NCI-H2171 (cell line): ENCODE data around the gene TRRAP.

Source experiments
- DNase-seq: peaks from one replicate; lab custom pipeline; 2025; lab: John Stamatoyannopoulos, UW

The TRRAP gene

DNA sequence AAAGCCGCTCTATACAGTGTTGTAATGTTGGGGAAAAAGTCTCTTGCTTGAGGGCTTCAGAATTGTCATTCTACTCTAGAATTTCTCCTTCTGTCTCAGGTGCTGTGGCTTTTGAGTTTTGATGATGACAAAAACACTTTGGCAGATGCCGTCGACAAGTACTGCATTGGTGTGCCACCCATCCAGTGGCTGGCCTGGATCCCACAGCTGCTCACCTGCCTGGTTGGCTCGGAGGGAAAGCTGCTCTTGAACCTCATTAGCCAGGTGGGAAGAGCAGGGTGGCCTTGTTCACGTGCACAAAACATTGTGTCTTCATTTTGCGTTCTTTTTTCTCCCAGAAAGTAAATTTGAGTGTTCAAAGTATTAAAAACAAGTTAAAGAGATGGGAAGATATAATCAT, 112.0 kb downstream of the TRRAP start:
- no peak for DNase-seq

GRCh38 chr7:98991141-98991540, 112.8 kb downstream of the TRRAP start:
- DNase-seq: no peak

DNA sequence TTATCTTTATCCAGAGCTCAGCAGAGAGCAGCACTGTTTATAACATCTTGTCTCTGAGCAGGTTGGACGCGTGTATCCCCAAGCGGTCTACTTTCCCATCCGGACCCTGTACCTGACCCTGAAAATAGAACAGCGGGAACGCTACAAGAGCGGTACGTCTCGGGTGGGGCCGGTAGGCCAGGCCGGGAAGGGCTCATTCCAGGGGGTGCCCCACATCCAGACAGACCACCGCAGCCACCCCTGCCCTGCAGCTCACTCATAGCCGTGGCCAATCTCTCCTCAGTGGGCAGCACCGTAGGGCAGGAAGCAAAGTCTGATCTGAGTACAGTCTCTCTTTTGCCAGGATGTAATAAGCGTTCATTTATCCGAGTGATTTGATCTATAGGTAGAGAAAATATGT, 113.7 kb downstream of the TRRAP start:
- DNase-seq: no peak

GRCh38 chr7:98993024-98993897, 114.9 kb downstream of the TRRAP start:
- DNase-seq: no peak

GRCh38 chr7:98994046-98994944, 116.0 kb downstream of the TRRAP start:
- no peak for DNase-seq

DNA sequence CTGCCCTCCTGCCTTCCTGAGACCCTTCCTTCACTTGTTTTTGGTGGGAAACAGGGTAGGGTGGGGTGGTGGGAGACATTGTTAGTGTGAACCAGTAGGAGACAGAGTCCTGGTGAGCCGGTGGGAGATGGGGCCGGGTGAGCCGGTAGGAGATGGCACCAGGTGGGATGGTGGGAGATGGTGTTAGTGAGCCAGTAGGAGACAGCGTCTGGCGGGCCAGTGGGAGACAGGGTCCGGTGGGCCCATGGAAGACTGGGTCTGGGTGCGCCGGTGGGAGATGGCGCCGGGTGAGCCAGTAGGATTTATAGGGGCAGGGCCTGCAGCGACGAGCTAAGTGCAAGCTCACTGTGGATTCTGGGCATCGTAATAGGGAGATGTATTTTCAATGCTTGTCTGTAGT, 116.8 kb downstream of the TRRAP start:
- DNase-seq: no peak

DNA sequence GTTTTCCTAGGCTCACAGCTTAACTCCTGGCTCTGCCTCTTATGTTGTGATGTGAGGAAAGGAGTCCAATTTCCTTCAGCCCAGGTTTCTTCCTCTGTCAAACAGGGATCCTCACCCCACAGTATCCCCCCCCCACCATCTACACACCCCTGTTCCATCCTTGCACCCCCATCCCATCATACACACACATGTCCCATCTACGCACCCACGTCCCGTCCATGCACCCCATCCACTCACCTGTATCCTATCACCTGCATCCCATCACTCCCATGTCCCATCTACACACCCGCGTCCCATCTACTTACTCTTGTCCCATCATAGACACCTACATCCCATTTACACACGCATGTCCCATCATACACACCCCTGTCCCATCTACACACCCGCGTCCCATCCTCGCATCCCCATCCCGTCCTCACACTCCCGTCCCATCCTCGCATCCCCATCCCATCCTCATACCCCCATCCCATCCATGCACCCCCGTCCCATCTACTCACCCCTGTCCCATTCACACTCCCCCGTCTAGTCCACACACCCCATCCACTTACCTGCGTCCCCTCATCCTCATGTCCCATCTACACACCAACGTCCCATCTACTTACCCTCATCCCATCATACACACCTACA, 117.3 kb downstream of the TRRAP start:
- no peak for DNase-seq

DNA sequence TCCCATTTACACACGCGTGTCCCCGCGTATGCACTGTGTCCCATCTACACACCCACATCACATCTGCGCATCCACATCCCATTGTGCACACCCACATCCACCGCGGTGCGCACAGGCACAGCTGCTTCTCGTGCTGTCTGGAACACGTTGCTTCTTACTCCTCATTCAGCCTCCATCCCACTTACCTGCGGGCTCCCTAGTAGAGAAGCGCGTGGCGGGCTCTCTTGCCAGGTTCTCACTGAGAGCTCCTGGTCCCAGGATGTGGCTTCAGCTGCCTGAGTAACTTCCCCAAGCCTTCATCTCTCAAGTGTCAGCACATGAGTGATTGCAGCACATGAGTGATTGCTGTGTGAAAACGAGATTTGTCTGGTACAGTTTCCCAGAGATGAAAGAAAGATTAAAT, 117.8 kb downstream of the TRRAP start:
- DNase-seq: no peak

DNA sequence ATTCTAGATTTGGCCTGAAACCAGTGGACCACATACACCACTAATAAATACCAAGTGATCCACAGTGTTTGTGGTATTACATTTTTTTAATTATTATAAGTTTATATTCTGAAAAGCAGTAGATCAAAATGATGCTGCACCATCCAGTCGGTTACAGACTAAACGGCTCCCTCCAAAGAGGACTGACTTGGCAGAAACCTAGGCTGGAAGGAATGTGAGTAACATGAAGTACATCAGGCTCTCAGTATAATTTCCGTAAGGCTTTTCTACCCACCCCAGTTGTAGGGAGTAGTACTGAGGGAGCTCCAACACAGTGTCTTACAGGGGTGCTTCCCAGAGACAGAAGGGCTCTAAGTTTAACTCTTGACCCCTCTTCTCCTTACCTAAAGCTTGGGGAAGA, 119.5 kb downstream of the TRRAP start:
- DNase-seq: no peak

- no peak for DNase-seq
These were observed 120.7 kb downstream of the TRRAP start for GRCh38 chr7:98998821-98999725.

- DNase-seq: no peak
These were observed 122.0 kb downstream of the TRRAP start for GRCh38 chr7:99000196-99000903.

DNA sequence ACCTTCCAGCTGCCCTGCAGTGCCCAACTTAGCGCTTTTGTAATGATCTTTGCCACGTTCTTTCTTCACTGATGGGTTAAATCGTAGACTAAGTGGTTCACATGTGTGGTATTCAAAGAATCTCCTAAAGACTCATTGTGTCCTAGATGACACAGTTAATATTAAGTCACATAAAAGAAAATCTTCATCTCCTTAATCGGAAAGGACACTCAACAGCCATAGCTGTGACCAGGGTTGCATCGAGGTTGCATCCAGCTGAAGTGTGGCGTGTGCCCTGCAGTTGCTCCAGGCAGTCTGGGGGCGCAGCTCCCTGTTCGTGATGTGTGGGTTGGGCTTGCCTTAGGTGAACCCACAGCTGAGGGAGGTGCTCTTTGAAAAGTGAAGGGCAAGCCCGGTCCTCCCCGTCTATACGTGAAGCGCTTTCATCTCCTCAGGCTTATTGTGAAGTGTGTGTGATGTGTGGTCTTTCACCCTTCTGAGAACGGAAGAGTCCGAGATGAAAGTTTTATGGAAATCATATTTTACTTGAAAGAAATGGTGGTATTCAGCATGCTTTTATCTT, 122.7 kb downstream of the TRRAP start:
- no peak for DNase-seq

GRCh38 chr7:99001482-99002147, 123.3 kb downstream of the TRRAP start:
- no peak for DNase-seq

DNA sequence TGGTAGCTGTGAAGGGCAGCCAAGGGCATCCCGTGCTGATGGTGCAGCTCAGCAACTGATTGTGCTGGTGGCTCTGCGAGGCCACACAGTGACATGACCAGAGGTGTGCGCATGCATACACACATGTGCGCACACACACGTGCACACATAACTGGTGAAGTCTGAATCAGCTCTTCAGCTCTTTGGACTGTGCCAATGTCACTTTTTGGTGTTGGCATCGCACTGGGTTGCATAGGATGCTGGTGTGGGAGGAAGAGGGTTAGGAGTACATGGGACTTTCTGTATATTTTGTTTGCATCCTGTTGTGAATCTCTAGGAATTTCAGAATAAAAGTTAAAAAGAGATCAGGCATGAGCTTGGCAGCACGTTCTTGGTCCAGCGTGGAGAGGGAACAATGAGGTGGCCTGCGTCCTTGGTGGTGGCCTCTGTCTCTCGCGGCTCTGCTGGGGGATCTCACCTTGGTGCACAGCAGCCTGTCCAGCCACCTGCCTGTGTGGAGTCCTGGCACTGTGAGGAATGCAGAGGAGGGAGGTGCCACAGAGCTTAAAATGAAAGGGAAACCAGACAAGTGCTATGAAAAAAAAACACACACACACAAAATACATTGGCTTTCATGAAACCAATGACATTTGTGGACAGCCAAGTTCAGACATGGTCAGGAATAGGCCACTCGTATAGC, 124.0 kb downstream of the TRRAP start:
- no peak for DNase-seq

GRCh38 chr7:99002827-99003212, 124.5 kb downstream of the TRRAP start:
- DNase-seq: no peak

DNA sequence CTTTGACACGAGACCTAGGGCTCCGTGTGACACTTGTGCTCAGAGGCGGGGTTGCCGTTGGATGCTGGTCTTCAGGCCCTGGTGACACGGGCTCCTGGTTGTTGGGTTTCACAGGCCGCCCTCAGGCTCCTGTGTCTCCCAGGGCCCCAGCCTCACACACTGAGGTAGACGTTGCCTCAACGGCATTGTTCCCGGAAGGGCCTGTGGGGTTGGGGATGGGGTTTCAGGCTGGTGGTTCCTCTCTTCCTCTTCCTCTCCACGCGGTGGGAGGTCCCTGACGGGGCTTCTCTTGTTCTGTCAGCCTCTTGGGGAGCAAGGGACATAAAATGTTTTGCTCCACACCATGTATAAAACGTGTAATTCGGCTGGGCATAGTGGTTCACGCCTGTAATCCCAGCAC, 125.1 kb downstream of the TRRAP start:
- DNase-seq: no peak

DNA sequence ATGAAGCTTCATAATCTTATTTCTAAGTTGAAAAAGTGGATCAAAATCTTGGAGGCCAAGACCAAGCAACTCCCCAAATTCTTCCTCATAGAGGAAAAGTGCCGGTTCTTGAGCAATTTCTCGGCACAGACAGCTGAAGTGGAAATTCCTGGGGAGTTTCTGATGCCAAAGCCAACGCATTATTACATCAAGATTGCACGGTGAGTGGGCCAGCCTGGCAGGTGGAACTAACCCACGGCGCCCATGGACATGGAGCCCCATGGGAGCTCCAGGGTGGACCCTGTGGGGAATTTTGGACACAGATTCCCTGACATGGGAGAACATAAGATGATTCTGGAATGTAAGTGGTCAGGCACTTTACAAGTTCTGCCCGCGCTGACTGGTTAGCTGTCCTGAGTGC, 125.9 kb downstream of the TRRAP start:
- no peak for DNase-seq

DNA sequence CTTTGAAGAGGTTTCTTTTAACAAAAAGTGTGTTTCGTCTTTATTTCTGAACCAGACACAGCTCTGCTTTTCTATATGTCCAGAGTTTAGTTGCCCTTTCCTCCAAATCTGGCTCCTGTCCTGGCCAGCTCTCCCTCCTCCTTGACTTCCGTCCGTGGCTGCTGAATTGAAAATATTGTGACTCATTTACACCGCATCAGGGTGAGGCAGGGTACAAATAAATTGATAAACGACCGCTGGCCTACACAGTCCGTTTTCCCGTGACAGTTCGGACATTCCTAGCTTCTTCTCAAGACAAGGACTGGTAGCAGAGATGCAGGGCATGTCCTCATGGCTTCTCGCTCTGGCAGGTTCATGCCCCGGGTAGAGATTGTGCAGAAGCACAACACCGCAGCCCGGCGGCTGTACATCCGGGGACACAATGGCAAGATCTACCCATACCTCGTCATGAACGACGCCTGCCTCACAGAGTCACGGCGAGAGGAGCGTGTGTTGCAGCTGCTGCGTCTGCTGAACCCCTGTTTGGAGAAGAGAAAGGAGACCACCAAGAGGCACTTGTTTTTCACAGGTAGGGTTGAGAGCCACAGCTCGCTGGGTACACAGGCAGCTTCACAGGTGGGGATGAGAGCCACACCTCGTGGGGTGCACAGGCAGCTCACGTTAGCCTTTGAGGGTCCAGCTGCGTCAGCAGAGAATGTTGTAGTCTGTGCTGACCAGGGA, 126.6 kb downstream of the TRRAP start:
- no peak for DNase-seq

GRCh38 chr7:99005776-99006175, 127.4 kb downstream of the TRRAP start:
- DNase-seq: no peak
